K562 (cell line): ENCODE measurements around the gene GABBR1. TPM values are rescaled to one million over a fixed set of nuclear protein-coding genes. Genes with fewer than 3 reads are reported as not detected.

Source experiments
- ATAC-seq: fragments of 200-7000 bp; cut with Tn5 transposase; 3 replicates; pipeline ENCODE4 v1.9.1; 2020; ENCODE audit warnings: moderate library complexity
- BruUV-seq: library from RNA; stranded (reverse); fragments of 400-500 nt; replicated peaks from 2 replicates; lab custom pipeline; 2021; lab: Mats Ljungman, UMichigan
- CTCF ChIA-PET: fragments of 300-600 bp; formaldehyde crosslinking; extraction: SDS; loops from one replicate; lab custom pipeline; 2021; ENCODE audit warnings: low intra/inter-chr PET ratio; lab: Yijun Ruan, JAX
- POLR2A ChIA-PET: fragments of 300-600, 350-650 bp; sonication (Branson Sonifier 250); formaldehyde crosslinking; extraction: SDS; loops from one replicate; lab custom pipeline; 2021; ENCODE audit warnings: antibody characterized with exemption, inconsistent platforms; lab: Yijun Ruan, JAX
- DNase-seq, 4 experiments: peaks; one replicate each; pipeline versions ENCODE4 v3.0.0 to v3.0.0-alpha.2; 2011 to 2018; ENCODE audit warnings: low spot score in 3 of 4, mixed read lengths in 3 of 4; ENCODE audit errors: extremely low read depth in 1 of 4
- FAIRE-seq: peaks from 2 replicates; lab custom pipeline; 2011; peaks lifted over from hg19 to GRCh38; lab: Jason Lieb, UNC
- H2AFZ ChIP-seq: 2 replicates; pipeline ENCODE4 v1.6.0; 2011; ENCODE audit warnings: low read depth, low read length, control low read depth, inconsistent platforms
- H3K27ac ChIP-seq: fragments of 200-600 bp; 3 replicates; pipeline ENCODE4 v1.8.0; 2011; ENCODE audit warnings: low read depth, mild to moderate bottlenecking, control low read depth, inconsistent platforms, low read length, moderate library complexity, mixed read lengths; ENCODE audit errors: extremely low read depth
- H3K27me3 ChIP-seq, 2 experiments: fragments of 300-600 bp in 1 of 2; 2 replicates in 1 of 2; 3 replicates in 1 of 2; pipeline versions ENCODE4 v1.6.0 to v1.8.0; 2011; ENCODE audit warnings: inconsistent platforms in 2 of 2, low read length in 2 of 2, mild to moderate bottlenecking in 1 of 2, mixed read lengths in 1 of 2, moderate library complexity in 1 of 2; ENCODE audit not compliant: control insufficient read depth in 2 of 2, insufficient read depth in 2 of 2
- H3K36me3 ChIP-seq: fragments of 300-600 bp; 3 replicates; pipeline ENCODE4 v1.8.0; 2011; ENCODE audit warnings: mild to moderate bottlenecking, low read length, inconsistent platforms; ENCODE audit not compliant: control insufficient read depth, insufficient read depth
- H3K4me1 ChIP-seq, 2 experiments: fragments of 200-600 bp in 1 of 2; replicated peaks in 1 of 2; 2 replicates in 1 of 2; 3 replicates in 1 of 2; pipeline versions ENCODE4 v1.5.1 to v1.8.0; 2011; ENCODE audit warnings: inconsistent platforms in 2 of 2, low read length in 2 of 2, mild to moderate bottlenecking in 1 of 2, mixed read lengths in 1 of 2, moderate library complexity in 1 of 2; ENCODE audit not compliant: control insufficient read depth in 2 of 2, insufficient read depth in 2 of 2
- H3K4me2 ChIP-seq: 2 replicates; pipeline ENCODE4 v1.6.1; 2011; ENCODE audit warnings: low read length, control low read depth, inconsistent platforms, mixed read lengths; ENCODE audit not compliant: insufficient read depth
- H3K4me3 ChIP-seq: fragments of 200-600 bp; sonication (generic), shearing (Covaris generic); 2 replicates; pipeline ENCODE4 v1.5.1; 2016; ENCODE audit warnings: control low read depth, inconsistent platforms
- H3K79me2 ChIP-seq: fragments of 200-600 bp; 3 replicates; pipeline ENCODE4 v1.8.0; 2011; ENCODE audit warnings: low read length, inconsistent platforms; ENCODE audit not compliant: control insufficient read depth, insufficient read depth
- H3K9ac ChIP-seq, 2 experiments: 2 replicates each; pipeline versions ENCODE4 v1.6.0 to v1.6.1; 2011; ENCODE audit warnings: low read depth in 2 of 2, low read length in 2 of 2, control low read depth in 1 of 2, inconsistent platforms in 1 of 2, mild to moderate bottlenecking in 1 of 2, mixed read lengths in 1 of 2; ENCODE audit not compliant: insufficient read depth in 1 of 2
- H3K9me1 ChIP-seq: one replicate; pipeline ENCODE4 v1.6.0; 2011; ENCODE audit warnings: inconsistent platforms, mild to moderate bottlenecking, low read length, moderate library complexity; ENCODE audit not compliant: control insufficient read depth, insufficient read depth
- H3K9me3 ChIP-seq: replicated peaks from 2 replicates; pipeline ENCODE4 v1.5.1; 2011; ENCODE audit warnings: low read depth, low read length, inconsistent platforms; ENCODE audit not compliant: control insufficient read depth, insufficient read depth
- H4K20me1 ChIP-seq: replicated peaks from 2 replicates; pipeline ENCODE4 v1.6.1; 2011; ENCODE audit warnings: low read length, inconsistent platforms, mixed read lengths; ENCODE audit not compliant: control insufficient read depth, insufficient read depth
- CBX2 ChIP-seq: fragments of 200-600 bp; sonication (generic); IDR thresholded peaks from one replicate; pipeline ENCODE4 v1.6.1; 2012; ENCODE audit warnings: mild to moderate bottlenecking, low read length, inconsistent platforms; ENCODE audit not compliant: insufficient read depth, poor library complexity, severe bottlenecking
- ETV6 ChIP-seq, 3 experiments: fragments of 150-350 bp in 1 of 3; sonication (generic) in 1 of 3; formaldehyde crosslinking in 1 of 3; IDR thresholded peaks; 2 replicates each; pipeline versions ENCODE4 v1.6.1 to v1.8.0; 2014 to 2022; ENCODE audit warnings: borderline replicate concordance in 2 of 3, low read depth in 2 of 3, antibody characterized with exemption in 1 of 3, low read length in 1 of 3, mild to moderate bottlenecking in 1 of 3, missing genetic modification reagents in 1 of 3
- FOXK2 ChIP-seq, 2 experiments: fragments of 450-650 bp; IDR thresholded peaks in 1 of 2; conservative IDR thresholded peaks in 1 of 2; 2 replicates each; pipeline ENCODE4 v1.6.1; 2016; ENCODE audit warnings: low read depth in 2 of 2, mild to moderate bottlenecking in 1 of 2
- RAD21 ChIP-seq, 2 experiments: fragments of 250-450 bp in 1 of 2; fragments of 450-650 bp in 1 of 2; sonication (Bioruptor Pico) in 1 of 2; formaldehyde crosslinking in 1 of 2; IDR thresholded peaks in 1 of 2; conservative IDR thresholded peaks in 1 of 2; 2 replicates each; pipeline versions ENCODE4 v1.4.0 to v1.8.0; 2020 to 2022; ENCODE audit warnings: mild to moderate bottlenecking in 2 of 2, moderate library complexity in 1 of 2
- RBM25 ChIP-seq: fragments of 200-400 bp; formaldehyde crosslinking; IDR thresholded peaks from 2 replicates; pipeline ENCODE4 v1.6.1; 2018; ENCODE audit warnings: low read length, low read depth, moderate library complexity; ENCODE audit not compliant: severe bottlenecking
- SAFB2 ChIP-seq: fragments of 200-400 bp; formaldehyde crosslinking; IDR thresholded peaks from 2 replicates; pipeline ENCODE4 v1.6.1; 2018; ENCODE audit warnings: borderline replicate concordance, low read length, low read depth, moderate library complexity; ENCODE audit not compliant: severe bottlenecking
- ZNF584 ChIP-seq: fragments of 200-800 bp; sonication (Bioruptor generic); IDR thresholded peaks from 2 replicates; pipeline ENCODE4 v1.6.1; 2016; ENCODE audit warnings: low read depth, mild to moderate bottlenecking, missing genetic modification characterization, missing compliant biosample characterization
- whole genome bisulfite sequencing: fragments of 100-300 bp; shearing (Covaris generic); methylation state at CpG from one replicate; pipeline ENCODE4 v1.1.6; 2016; ENCODE audit warnings: low coverage, mixed read lengths; ENCODE audit not compliant: insufficient coverage; ENCODE audit errors: missing lambda C conversion rate; 5-methylcytosine and 5-hydroxymethylcytosine counted together
- in situ Hi-C: fragments of 300-500 bp; cut with MboI; formaldehyde crosslinking; loops from 4 replicates; pipeline ENCODE4 v1.15.0; 2018; ENCODE audit warnings: inconsistent platforms, mixed read lengths
- intact Hi-C: fragments of 100-400 bp; cut with micrococcal nuclease; formaldehyde crosslinking; loops from 2 replicates; pipeline ENCODE4 v1.14.2; 2022
- polyA plus RNA-seq, 8 experiments: library from polyadenylated mRNA; depleted of rRNA in 4 of 8; stranded (reverse) in 5 of 8; unstranded in 3 of 8; fragments of >200 nt; fragmentation: Nextera tagmentation in 2 of 8; fragmentation: Illumina TruSeq in 1 of 8; extraction: Ambion mirVana in 2 of 8; extraction: Trizol in 1 of 8; gene quantifications; 2 replicates each; pipeline versions ENCODE4 v1.2.1 to v1.2.3, GENCODE V29; 2011 to 2014; ENCODE audit warnings: inconsistent platforms in 1 of 8, missing spikeins in 1 of 8
- total RNA-seq, 7 experiments: library from RNA; depleted of rRNA in 6 of 7; stranded (reverse); fragments of >200 nt in 6 of 7; fragmentation: Illumina TruSeq in 2 of 7; extraction: Trizol in 2 of 7; gene quantifications; 2 replicates each; pipeline versions ENCODE4 v1.2.1 to v1.2.3, GENCODE V29; 2011 to 2021; ENCODE audit warnings: low replicate concordance in 1 of 7
- TF ChIP-seq, protein P1 (sequence below), 3 experiments: IDR thresholded peaks in 2 of 3; conservative IDR thresholded peaks in 1 of 3; 2 replicates each; pipeline ENCODE4 v1.5.1; 2011 to 2012; ENCODE audit warnings: low read length in 3 of 3, mild to moderate bottlenecking in 3 of 3, control low read depth in 2 of 3, improper control_type of control experiment in 1 of 3, inconsistent platforms in 1 of 3, low read depth in 1 of 3, mixed read lengths in 1 of 3, moderate library complexity in 1 of 3; ENCODE audit not compliant: insufficient read depth in 2 of 3
- TF ChIP-seq, protein P2 (sequence below): sonication (generic); formaldehyde crosslinking; IDR thresholded peaks from 2 replicates; pipeline ENCODE4 v1.8.1; 2022; ENCODE audit warnings: missing genetic modification reagents

GABBR1 gene
- total and polyA plus RNA-seq, 9 of the 15 experiments (the other 6 are each of a cell fraction or from before 2014, with no cell fraction given), result 2.2 to 48.3 (median 20.8) TPM

DNA sequence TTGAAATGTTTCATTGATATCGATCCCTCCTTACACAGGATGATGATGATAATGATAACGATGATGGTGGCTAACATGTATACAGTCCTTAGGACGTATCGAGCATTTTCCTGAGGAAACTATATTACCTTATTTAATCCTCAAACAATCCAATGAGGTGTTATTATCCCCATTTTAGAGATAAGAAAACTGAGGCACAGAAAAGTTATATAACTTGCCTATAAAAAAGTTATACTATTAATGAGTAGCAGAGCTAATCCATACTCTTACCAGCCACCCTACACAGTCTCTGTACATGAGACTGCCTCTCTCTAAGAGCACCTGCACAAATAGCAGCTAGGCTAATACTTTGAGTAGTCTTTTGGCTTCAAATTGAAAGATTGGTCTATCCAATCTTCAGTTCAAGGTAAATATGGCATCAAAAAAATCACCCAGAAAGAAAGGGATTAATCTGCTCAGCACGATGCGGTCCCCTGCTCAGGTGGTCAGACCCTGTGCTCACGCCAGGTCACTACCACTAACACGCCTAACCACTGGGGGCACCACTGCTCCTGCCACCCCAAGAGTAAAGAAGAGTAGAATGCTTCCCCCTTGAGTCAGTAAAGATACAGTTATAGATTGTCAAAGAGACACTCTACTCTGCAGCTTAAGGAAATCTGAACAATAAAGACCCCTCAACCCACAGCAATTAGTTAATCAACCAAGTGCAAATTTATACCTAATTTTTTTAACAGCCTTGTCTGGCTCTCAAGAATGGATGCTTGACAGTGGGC is 15.0 kb downstream of the GABBR1 start (continued):
- TF ChIP-seq, protein P1, sequence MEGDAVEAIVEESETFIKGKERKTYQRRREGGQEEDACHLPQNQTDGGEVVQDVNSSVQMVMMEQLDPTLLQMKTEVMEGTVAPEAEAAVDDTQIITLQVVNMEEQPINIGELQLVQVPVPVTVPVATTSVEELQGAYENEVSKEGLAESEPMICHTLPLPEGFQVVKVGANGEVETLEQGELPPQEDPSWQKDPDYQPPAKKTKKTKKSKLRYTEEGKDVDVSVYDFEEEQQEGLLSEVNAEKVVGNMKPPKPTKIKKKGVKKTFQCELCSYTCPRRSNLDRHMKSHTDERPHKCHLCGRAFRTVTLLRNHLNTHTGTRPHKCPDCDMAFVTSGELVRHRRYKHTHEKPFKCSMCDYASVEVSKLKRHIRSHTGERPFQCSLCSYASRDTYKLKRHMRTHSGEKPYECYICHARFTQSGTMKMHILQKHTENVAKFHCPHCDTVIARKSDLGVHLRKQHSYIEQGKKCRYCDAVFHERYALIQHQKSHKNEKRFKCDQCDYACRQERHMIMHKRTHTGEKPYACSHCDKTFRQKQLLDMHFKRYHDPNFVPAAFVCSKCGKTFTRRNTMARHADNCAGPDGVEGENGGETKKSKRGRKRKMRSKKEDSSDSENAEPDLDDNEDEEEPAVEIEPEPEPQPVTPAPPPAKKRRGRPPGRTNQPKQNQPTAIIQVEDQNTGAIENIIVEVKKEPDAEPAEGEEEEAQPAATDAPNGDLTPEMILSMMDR (IDR thresholded peaks at IDR 0.05 in 2 of 3, conservative IDR thresholded peaks at IDR 0.05 in 1 of 3; ENCODE audit: insufficient read depth in 2 of 3, low read depth in 1 of 3, low read length in 3 of 3), result peak; percentile 75 to 89 (median 76)
- peak in 1 of 2 experiments; percentile 22; a peak in 2 of 4 replicates for TF ChIP-seq RAD21 (CRISPR knock-in tag; conservative IDR thresholded peaks at IDR 0.05 in 1 of 2, IDR thresholded peaks at IDR 0.05 in 1 of 2)
- TF ChIP-seq RBM25, result peak; percentile 81

DNA sequence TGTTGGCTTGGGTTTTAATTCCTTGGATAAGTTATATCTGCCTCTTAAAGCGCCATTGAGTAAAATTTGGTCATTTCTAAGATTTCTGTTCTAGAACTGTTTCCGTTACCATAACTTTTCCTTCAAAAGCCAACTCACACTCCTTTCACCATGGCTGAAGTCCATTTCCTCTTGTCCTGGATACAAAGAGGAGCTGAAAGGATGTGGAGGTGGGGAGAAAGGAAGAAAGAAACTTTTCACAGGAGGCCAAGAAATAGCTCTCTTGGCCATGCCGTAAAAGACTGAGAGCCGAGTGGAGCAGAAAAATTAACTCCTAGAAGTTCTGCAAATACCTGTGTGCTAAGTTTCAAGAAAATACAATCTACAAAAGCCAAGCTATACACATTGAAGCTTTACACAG is 21.6 kb downstream of the GABBR1 start:
- DNase-seq (no peak), ATAC-seq (no peak), FAIRE-seq (no peak)
- no peaks in the 10 kb centered on the region for H3K4me1 ChIP-seq
- intact Hi-C loops, result no loop called here
- H2AFZ ChIP-seq, result no peak overlapping the region
- no peak overlapping the region for H3K9ac ChIP-seq
- H3K9me3 ChIP-seq, result no peaks in the 10 kb centered on the region
- in situ Hi-C loops, result no loop called here
- 87% methylated on average over 4 of the region's 4 CpGs for WGBS
- H3K79me2 ChIP-seq, result no peaks in the 10 kb centered on the region
- BruUV-seq, result no TSS peak
- ChIA-PET POLR2A (interaction anchor here (1.0 to 1.8 kb wide), 3 partner anchors 8 to 267 kb away, joined by 3 to 6 read pairs (median 4); no protein-coding TSS in a partner anchor), CTCF (no interaction called here)
- H3K36me3 ChIP-seq, result peaks cover 89% of the 10 kb centered on the region
- no peak overlapping the region for H3K27ac ChIP-seq
- no peaks in the 10 kb centered on the region for H3K9me1 ChIP-seq
- H4K20me1 ChIP-seq, result peaks cover 5% of the 10 kb centered on the region; the same call in 1 of the 2 replicates
- no peak for TF ChIP-seq CBX2
- TF ChIP-seq, protein P2, sequence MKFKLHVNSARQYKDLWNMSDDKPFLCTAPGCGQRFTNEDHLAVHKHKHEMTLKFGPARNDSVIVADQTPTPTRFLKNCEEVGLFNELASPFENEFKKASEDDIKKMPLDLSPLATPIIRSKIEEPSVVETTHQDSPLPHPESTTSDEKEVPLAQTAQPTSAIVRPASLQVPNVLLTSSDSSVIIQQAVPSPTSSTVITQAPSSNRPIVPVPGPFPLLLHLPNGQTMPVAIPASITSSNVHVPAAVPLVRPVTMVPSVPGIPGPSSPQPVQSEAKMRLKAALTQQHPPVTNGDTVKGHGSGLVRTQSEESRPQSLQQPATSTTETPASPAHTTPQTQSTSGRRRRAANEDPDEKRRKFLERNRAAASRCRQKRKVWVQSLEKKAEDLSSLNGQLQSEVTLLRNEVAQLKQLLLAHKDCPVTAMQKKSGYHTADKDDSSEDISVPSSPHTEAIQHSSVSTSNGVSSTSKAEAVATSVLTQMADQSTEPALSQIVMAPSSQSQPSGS, result no peak
- no peak for TF ChIP-seq FOXK2 (conservative IDR thresholded peaks at IDR 0.05 in 1 of 2, IDR thresholded peaks at IDR 0.05 in 1 of 2; ENCODE audit: low read depth in 2 of 2)
- no peak for TF ChIP-seq SAFB2
- TF ChIP-seq ETV6 (IDR thresholded peaks at IDR 0.05; ENCODE audit: borderline replicate concordance in 1 of 2, low read depth in 2 of 2, low read length in 1 of 2), result no peak
- TF ChIP-seq ETV6 (CRISPR knock-in tag; IDR thresholded peaks at IDR 0.05; ENCODE audit: borderline replicate concordance), result no peak
- no peak for TF ChIP-seq ZNF584 (CRISPR knock-in tag)
- H3K4me2 ChIP-seq, result no peak overlapping the region
- no peaks in the 10 kb centered on the region for H3K27me3 ChIP-seq
- H3K4me3 ChIP-seq, result no peak overlapping the region
